OCI-LY3 (cell line): Measurements from ENCODE around the gene STAT4.
A peak's percentile ranks its signal among the peaks of the same experiment; 100 is the strongest.

Experiments
- H2AFZ ChIP-seq: fragments of 200-600, 300-600 bp; shearing (Covaris generic); 2 replicates; pipeline ENCODE4 v1.6.0; 2014; ENCODE audit warnings: antibody characterized with exemption, low read depth, low read length
- H3K27ac ChIP-seq: fragments of 200-600, 300-600 bp; sonication (generic); 2 replicates; pipeline ENCODE4 v1.5.1; 2014; ENCODE audit warnings: mild to moderate bottlenecking, low read length, moderate library complexity, mixed read lengths
- H3K27me3 ChIP-seq: fragments of 200-600, 300-600 bp; sonication (generic); 2 replicates; pipeline ENCODE4 v1.6.1; 2014; ENCODE audit warnings: low read depth, low read length, mixed read lengths
- H3K36me3 ChIP-seq: fragments of 200-600, 300-600 bp; sonication (generic); replicated peaks from 2 replicates; pipeline ENCODE3; 2014; ENCODE audit warnings: low read depth, low read length, mixed read lengths
- H3K4me1 ChIP-seq: fragments of 300-600, 200-600 bp; sonication (generic); 2 replicates; pipeline ENCODE4 v1.6.1; 2014; ENCODE audit warnings: low read length, mixed read lengths
- H3K4me2 ChIP-seq: fragments of 200-600, 300-600 bp; sonication (generic); 2 replicates; pipeline ENCODE4 v1.6.1; 2014; ENCODE audit warnings: low read length, mixed read lengths
- H3K4me3 ChIP-seq: fragments of 300-600, 200-600 bp; sonication (generic); 2 replicates; pipeline ENCODE4 v1.5.1; 2014; ENCODE audit warnings: antibody characterized with exemption, mild to moderate bottlenecking, low read length, moderate library complexity
- H3K79me2 ChIP-seq: fragments of 300-600, 200-600 bp; shearing (Covaris generic); 2 replicates; pipeline ENCODE4 v1.6.1; 2014; ENCODE audit warnings: mild to moderate bottlenecking, low read length, mixed read lengths
- H3K9ac ChIP-seq: fragments of 300-600, 200-600 bp; shearing (Covaris generic); 2 replicates; pipeline ENCODE4 v1.6.0; 2014; ENCODE audit warnings: mild to moderate bottlenecking, low read length, moderate library complexity
- H3K9me3 ChIP-seq: fragments of 200-600, 300-600 bp; shearing (Covaris generic); 2 replicates; pipeline ENCODE4 v1.6.1; 2014; ENCODE audit warnings: low read length, mixed read lengths; ENCODE audit not compliant: insufficient read depth
- H4K20me1 ChIP-seq: fragments of 200-600, 300-600 bp; sonication (generic); 2 replicates; pipeline ENCODE4 v1.6.1; 2016; ENCODE audit warnings: low read length, mixed read lengths; ENCODE audit not compliant: insufficient read depth
- CTCF ChIP-seq: fragments of 200-600, 300-600 bp; sonication (generic); IDR thresholded peaks from 2 replicates; pipeline ENCODE4 v1.5.1; 2014; ENCODE audit warnings: antibody characterized with exemption, low read length, low read depth
- EZH2phosphoT487 ChIP-seq: fragments of 200-600 bp; shearing (Covaris generic); IDR thresholded peaks from 2 replicates; pipeline ENCODE4 v1.6.1; 2018; ENCODE audit warnings: antibody characterized with exemption, mixed run types, low read depth

STAT4 gene

GRCh38 chr2:191012845-191013681 is 137.7 kb downstream of the STAT4 start:
- Histone ChIP-seq H3K27me3 (no peaks in the 10 kb centered on the region), H3K27ac (0 out of 2 replicates have a peak overlapping the region, but pooled peaks have one; percentile 53), H3K4me3 (peak overlapping the region; percentile 99), H3K36me3 (peaks cover 19% of the 10 kb centered on the region), H3K9ac (peak overlapping the region; percentile 85), H3K4me1 (peaks cover 23% of the 10 kb centered on the region), H2AFZ (peak overlapping the region; percentile 77), H3K9me3 (no peaks in the 10 kb centered on the region), H4K20me1 (no peaks in the 10 kb centered on the region), H3K79me2 (peaks cover 17% of the 10 kb centered on the region), H3K4me2 (peak overlapping the region; percentile 99)
- TF ChIP-seq EZH2phosphoT487 (no peak), CTCF (no peak)

GRCh38 chr2:191012346-191012745 is 138.4 kb downstream of the STAT4 start:
- TF ChIP-seq EZH2phosphoT487 (no peak), CTCF (no peak)
- Histone ChIP-seq H3K4me2 (no peak overlapping the region), H3K27me3 (no peaks in the 10 kb centered on the region), H3K4me3 (no peak overlapping the region), H3K4me1 (peaks cover 23% of the 10 kb centered on the region), H3K9me3 (no peaks in the 10 kb centered on the region), H2AFZ (no peak overlapping the region), H3K27ac (no peak overlapping the region), H3K9ac (no peak overlapping the region), H3K36me3 (peaks cover 24% of the 10 kb centered on the region), H3K79me2 (peaks cover 17% of the 10 kb centered on the region), H4K20me1 (no peaks in the 10 kb centered on the region)

- peaks cover 35% of the 10 kb centered on the region for H3K36me3 ChIP-seq
- no peaks in the 10 kb centered on the region for H4K20me1 ChIP-seq
- H3K27ac ChIP-seq: no peak overlapping the region
- H3K9me3 ChIP-seq: no peaks in the 10 kb centered on the region
- H2AFZ ChIP-seq: no peak overlapping the region
- H3K27me3 ChIP-seq: no peaks in the 10 kb centered on the region
- no peak overlapping the region for H3K9ac ChIP-seq
- TF ChIP-seq CTCF (no peak), EZH2phosphoT487 (no peak)
- H3K4me2 ChIP-seq: no peak overlapping the region
- H3K4me3 ChIP-seq: no peak overlapping the region
- H3K4me1 ChIP-seq: peaks cover 23% of the 10 kb centered on the region
- H3K79me2 ChIP-seq: peaks cover 17% of the 10 kb centered on the region
These were observed 139.6 kb downstream of the STAT4 start for GRCh38 chr2:191010887-191011885.
